Immature natural killer cell (primary cell): ENCODE data around the gene GRM4. TPM values are rescaled to one million over a fixed set of nuclear protein-coding genes. Genes with fewer than 3 reads are reported as not detected.
A peak's percentile ranks its signal among the peaks of the same experiment; 100 is the strongest.

Experiments
- DNase-seq, 3 donors: peaks; one replicate each; pipeline ENCODE4 v3.0.0; 2022; ENCODE audit warnings: mixed read lengths in 1 of 3
- H3K27ac Mint-ChIP-seq, 6 donors: one replicate each; pipeline ENCODE4 v1.8.0; 2020; ENCODE audit warnings: mixed read lengths in 6 of 6, mild to moderate bottlenecking in 5 of 6, inconsistent platforms in 4 of 6, moderate library complexity in 3 of 6
- H3K27me3 Mint-ChIP-seq, 3 donors: one replicate each; pipeline ENCODE4 v1.8.0; 2020 to 2021; ENCODE audit warnings: low read depth in 3 of 3, mild to moderate bottlenecking in 3 of 3, mixed read lengths in 3 of 3, moderate library complexity in 3 of 3, inconsistent platforms in 1 of 3
- H3K36me3 Mint-ChIP-seq, 3 donors: one replicate each; pipeline ENCODE4 v1.8.0; 2020; ENCODE audit warnings: mixed read lengths in 3 of 3, inconsistent platforms in 2 of 3, mild to moderate bottlenecking in 2 of 3
- H3K4me1 Mint-ChIP-seq, 2 donors: one replicate each; pipeline ENCODE4 v1.8.0; 2020; ENCODE audit warnings: inconsistent platforms in 2 of 2, mild to moderate bottlenecking in 2 of 2, mixed read lengths in 2 of 2, moderate library complexity in 1 of 2
- H3K4me3 Mint-ChIP-seq, 5 donors: one replicate each; pipeline ENCODE4 v1.8.0; 2020; ENCODE audit warnings: mild to moderate bottlenecking in 5 of 5, mixed read lengths in 5 of 5, inconsistent platforms in 3 of 5, moderate library complexity in 3 of 5
- H3K9me3 Mint-ChIP-seq, 6 donors: one replicate each; pipeline ENCODE4 v1.8.0; 2020; ENCODE audit warnings: mild to moderate bottlenecking in 6 of 6, mixed read lengths in 6 of 6, inconsistent platforms in 4 of 6, moderate library complexity in 3 of 6
- polyA plus RNA-seq, 3 donors: library from polyadenylated mRNA; unstranded; fragments of 300-500 nt; fragmentation: Illumina TruSeq; gene quantifications; one replicate each; pipeline ENCODE4 v1.2.3, GENCODE V29; 2021

GRM4 gene
- polyA plus RNA-seq, 3 donors from 2014 or later: not detected

DNA sequence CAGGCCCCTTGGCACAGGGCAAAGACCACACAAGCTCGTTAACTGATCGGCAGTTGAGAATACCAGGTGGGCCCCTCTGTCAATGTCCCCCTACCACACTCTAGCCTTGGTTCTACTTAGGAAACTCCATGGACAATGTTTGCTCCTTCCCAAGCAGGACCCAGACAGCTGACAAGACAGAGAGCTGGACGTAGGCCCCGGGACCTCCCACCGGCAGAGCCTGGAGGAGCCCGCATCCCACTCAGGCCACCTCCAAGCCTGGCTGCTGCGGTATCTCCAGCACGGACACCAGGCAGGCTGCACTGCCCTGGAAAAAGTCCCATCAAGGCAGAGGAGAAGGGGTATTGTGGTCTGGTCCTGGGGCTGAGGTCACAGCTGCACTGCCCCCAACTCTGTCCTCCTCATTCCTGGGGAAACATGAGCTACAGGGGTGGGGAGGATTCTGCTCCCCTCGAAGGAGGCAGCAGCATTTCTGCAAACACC lies 6.2 kb upstream of the GRM4 start:
- H3K4me3 Mint-ChIP-seq: no peak overlapping the region
- no peaks in the 10 kb centered on the region for H3K36me3 Mint-ChIP-seq
- peaks cover 4 to 5% of the 10 kb centered on the region in 2 donors for H3K4me1 Mint-ChIP-seq
- no peaks in the 10 kb centered on the region for H3K9me3 Mint-ChIP-seq
- DNase-seq: no peak
- no peak overlapping the region for H3K27ac Mint-ChIP-seq
- peaks cover 12 to 32% (median 22%) of the 10 kb centered on the region in 3 donors for H3K27me3 Mint-ChIP-seq

DNA sequence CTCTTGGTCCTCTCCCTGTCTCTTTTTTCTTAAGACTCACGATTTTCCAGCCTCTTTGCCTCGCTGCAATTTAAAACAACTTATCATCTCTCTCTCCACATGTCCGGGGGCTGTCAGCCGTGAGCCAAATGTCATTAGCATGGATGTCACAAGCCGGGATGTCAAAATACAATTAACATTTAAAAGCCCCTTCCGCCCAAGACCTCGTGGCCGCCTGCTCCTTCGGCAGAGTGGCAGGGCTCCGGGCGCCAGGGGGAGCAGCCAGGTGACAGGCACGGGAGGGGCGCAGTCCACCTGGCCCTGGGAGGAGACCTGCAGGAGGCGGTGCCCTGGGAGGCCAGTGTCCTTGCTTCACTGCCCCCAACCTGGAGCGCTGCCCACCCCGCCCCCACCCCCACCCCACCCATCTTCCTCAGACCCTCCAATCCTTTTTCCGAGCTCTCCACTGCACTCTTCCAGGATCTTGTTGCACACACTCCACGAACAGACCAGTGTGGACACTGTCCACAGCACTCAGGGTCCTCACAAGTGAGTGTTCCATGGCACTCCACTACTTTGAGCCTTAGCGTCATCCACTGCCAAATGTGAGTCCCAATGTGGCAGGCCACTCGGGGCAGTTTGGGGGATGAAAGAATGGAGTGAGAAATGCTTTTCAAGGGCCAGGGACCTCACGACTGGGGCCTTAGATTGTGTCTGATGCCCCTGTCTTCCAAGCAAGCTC lies 5.6 kb upstream of the GRM4 start:
- no peaks in the 10 kb centered on the region for H3K36me3 Mint-ChIP-seq
- no peak overlapping the region for H3K4me3 Mint-ChIP-seq
- no peak for DNase-seq
- no peaks in the 10 kb centered on the region for H3K9me3 Mint-ChIP-seq
- H3K27ac Mint-ChIP-seq: no peak overlapping the region
- H3K4me1 Mint-ChIP-seq: peaks cover 5 to 6% of the 10 kb centered on the region in 2 donors
- peaks cover 6 to 29% (median 22%) of the 10 kb centered on the region in 3 donors for H3K27me3 Mint-ChIP-seq

DNA sequence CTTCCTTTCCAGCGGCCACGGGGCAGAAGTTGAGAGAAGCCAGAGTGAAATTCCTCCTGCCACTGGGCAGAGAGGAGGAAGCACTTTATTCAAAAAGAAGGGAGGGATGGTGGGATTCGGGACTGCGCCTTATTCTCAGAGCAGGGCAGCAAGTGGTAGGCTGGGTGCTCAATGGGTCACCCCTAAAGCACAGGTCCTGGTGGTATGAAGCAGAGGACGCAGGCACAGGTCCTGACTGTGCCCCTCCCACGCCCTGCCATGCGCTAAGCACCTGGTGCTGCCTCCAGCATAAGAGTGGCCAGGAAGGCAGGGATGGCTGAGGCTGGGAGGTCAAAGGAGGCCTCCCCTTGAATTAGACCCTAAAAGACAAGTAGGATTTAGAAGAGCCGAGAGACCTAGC lies 4.9 kb upstream of the GRM4 start:
- Mint-ChIP-seq H3K36me3 (no peaks in the 10 kb centered on the region), H3K27me3 (peaks cover 12 to 29% (median 22%) of the 10 kb centered on the region in 3 donors), H3K9me3 (no peaks in the 10 kb centered on the region), H3K4me1 (peaks cover 5 to 11% of the 10 kb centered on the region in 2 donors), H3K27ac (no peak overlapping the region), H3K4me3 (no peak overlapping the region)
- DNase-seq: no peak

DNA sequence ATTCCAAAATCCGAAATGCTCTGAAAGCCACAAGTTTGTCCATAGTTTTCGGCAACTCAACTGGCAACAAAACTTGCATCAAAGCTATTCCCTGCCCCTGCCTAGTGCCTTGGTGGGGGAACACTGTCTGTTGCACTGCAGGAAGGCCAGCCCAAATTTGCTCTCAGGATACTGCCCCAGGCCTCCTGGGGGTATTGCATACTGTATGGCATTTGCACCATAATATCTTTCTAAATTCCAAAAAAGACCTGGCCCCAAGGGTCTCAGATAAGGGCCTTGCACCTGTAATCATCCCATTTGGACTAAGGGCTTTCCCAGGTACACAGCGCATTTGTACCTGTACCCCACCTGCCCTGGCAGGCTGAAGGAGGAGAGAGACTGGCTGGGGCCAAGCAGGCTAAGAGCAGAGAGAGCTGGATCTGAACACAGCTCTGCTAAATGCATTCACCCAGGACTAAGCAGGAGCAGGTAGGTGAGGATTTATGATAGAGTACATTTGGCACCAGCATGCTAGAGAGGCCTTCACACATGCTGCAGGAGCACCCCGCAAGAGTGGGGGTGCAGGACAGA lies 4.0 kb upstream of the GRM4 start:
- no peak overlapping the region for H3K4me3 Mint-ChIP-seq
- peaks cover 5 to 11% of the 10 kb centered on the region in 2 donors for H3K4me1 Mint-ChIP-seq
- H3K27me3 Mint-ChIP-seq: peaks cover 12 to 31% (median 22%) of the 10 kb centered on the region in 3 donors
- DNase-seq: no peak
- no peaks in the 10 kb centered on the region for H3K36me3 Mint-ChIP-seq
- no peak overlapping the region for H3K27ac Mint-ChIP-seq
- H3K9me3 Mint-ChIP-seq: no peaks in the 10 kb centered on the region

GRCh38 chr6:34149452-34149810 lies 3.5 kb upstream of the GRM4 start:
- H3K27ac Mint-ChIP-seq: no peak overlapping the region
- H3K4me3 Mint-ChIP-seq: no peak overlapping the region
- peaks cover 3 to 10% of the 10 kb centered on the region in 2 donors for H3K4me1 Mint-ChIP-seq
- peaks cover 12 to 31% (median 21%) of the 10 kb centered on the region in 3 donors for H3K27me3 Mint-ChIP-seq
- DNase-seq: no peak
- no peaks in the 10 kb centered on the region for H3K36me3 Mint-ChIP-seq
- no peaks in the 10 kb centered on the region for H3K9me3 Mint-ChIP-seq

DNA sequence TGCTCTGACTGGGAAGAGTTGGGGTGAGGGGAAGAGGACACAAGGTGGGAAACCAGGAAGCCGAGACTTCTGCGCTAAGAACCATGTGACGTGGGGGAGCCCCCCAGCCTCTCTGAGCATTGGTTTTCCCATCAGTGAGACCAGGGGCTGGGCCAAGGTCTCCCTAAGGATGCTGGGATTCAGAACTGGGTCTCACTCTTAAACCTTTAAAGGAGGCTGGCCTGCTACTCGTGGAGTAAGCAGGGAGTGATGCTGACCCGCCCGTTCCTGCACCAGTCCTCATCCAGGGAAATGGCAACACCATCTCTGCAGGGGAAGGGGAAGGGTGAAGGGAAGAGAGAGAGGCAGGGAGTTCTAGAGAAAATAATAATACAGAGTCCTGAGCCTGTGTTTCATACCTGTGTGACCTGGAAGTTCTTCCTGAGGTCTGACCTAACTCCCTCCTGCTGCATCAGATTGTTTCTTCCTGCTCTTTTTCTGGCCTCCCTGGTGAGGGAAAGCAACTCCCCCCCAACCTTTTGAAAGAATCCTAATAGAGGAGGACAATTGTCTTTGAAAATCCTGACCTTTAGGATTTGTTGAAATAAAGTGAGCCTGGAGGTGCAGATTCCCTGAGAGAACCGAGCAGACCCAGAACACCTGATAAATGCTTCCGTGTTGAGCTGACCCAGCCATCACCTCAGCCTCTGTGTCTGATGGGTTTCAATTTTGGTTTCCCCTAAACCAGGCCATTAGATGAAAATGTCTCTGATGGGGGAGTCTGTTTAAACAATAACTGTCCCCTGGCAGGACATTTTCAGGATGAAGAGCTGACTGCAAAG lies 3.0 kb upstream of the GRM4 start:
- Mint-ChIP-seq H3K4me3 (no peak overlapping the region), H3K4me1 (peaks cover 0 to 7% of the 10 kb centered on the region in 2 donors)

DNA sequence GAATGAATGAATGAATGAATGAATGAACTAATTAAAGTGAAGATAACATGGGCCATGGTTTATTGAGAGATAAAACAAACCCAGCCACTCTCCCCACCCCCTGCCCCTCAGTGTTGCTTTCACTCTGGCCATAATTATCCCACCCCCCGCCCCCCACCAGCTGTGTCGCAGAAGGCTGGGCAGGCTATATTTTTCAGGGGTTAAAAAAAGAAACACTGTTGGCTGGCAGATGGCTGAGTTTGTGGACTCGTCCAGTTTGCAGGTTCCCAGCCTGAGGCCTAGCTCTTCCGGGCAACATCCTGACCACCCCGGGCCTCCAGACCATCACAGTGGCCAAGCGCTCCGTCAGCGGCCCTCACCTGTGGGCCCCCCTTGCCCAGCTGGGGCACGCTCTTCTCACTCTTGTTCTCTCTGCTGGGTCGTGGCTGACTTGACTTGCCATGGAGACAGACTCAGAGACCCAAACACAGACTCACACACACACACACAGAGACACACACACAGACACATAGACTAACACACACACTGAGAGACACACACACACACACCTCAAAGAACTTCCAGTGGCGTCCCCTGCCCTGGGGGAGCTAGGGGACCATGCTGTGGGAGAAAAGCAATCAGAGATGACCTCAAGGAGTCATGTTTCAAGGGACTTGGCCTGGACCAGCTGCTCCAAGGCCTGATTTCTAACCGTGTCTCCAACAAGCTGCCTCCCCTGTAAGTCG lies 2.2 kb upstream of the GRM4 start:
- Mint-ChIP-seq H3K27ac (no peak overlapping the region), H3K4me1 (peaks cover 0 to 12% of the 10 kb centered on the region in 2 donors), H3K4me3 (no peak overlapping the region), H3K9me3 (no peaks in the 10 kb centered on the region), H3K27me3 (peaks cover 12 to 29% (median 15%) of the 10 kb centered on the region in 3 donors), H3K36me3 (no peaks in the 10 kb centered on the region)
- DNase-seq: no peak

More for the DNA sequence above, 3.0 kb upstream of the GRM4 start:
- Mint-ChIP-seq H3K9me3 (no peaks in the 10 kb centered on the region), H3K27me3 (peaks cover 12 to 26% (median 17%) of the 10 kb centered on the region in 3 donors), H3K27ac (no peak overlapping the region), H3K36me3 (no peaks in the 10 kb centered on the region)
- DNase-seq: no peak

- H3K36me3 Mint-ChIP-seq: no peaks in the 10 kb centered on the region
- H3K27ac Mint-ChIP-seq: no peak overlapping the region
- no peak for DNase-seq
- H3K27me3 Mint-ChIP-seq: peaks cover 13 to 24% (median 15%) of the 10 kb centered on the region in 3 donors
- peak overlapping the region in 4 of 5 donors; percentile 2 to 64 (median 53) for H3K4me3 Mint-ChIP-seq
- peaks cover 0 to 15% of the 10 kb centered on the region in 2 donors for H3K4me1 Mint-ChIP-seq
- no peaks in the 10 kb centered on the region for H3K9me3 Mint-ChIP-seq
These were observed 1.1 kb upstream of the GRM4 start for GRCh38 chr6:34146801-34147592.

DNA sequence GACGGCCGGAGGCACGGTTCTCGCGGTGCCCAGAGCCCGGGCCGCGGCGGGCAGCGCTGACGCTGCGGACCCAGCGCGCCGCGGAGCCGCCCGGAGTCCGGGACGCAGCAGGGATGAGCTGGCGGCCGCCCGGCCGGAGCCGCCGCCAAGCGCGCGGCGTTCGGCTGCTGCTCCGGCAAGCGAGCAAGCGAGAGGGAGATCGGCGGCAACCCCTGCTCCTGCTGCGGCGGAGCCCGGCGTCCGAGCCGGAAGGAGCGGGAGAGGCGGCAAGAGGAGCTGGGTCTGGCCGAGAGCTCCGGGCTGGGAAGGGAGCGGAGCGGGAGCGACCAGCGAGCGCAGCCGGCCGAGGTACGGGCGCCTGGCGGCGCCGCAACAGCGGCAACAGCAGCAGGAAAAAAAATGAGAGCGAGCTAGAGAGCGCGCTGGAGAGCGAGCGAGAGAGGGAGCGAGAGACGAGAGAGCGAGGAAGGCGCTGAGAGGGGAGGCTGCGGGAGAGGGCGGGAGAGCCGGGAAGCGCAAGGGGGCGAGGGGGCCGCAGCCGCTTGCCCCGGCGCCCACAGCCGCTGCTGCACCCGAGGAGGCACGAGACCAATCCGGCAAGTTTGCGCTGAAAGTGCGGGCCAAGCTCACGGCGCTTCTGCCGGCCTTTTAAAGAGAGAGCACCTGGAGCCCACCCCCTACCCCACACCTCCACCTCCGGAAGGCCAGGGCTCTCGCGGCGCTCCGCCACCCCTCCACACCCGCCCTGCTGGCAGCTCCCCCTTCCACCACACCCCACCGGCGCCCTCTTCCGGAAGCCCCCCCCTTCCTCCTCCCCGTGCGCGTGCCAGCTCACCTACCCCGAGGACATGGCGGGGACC lies 496 bp downstream of the GRM4 start:
- Mint-ChIP-seq H3K27ac (no peak overlapping the region), H3K4me1 (peaks cover 0 to 15% of the 10 kb centered on the region in 2 donors), H3K9me3 (no peaks in the 10 kb centered on the region), H3K27me3 (peaks cover 13 to 19% (median 18%) of the 10 kb centered on the region in 3 donors), H3K4me3 (peak overlapping the region in 4 of 5 donors; percentile 40 to 62 (median 59)), H3K36me3 (no peaks in the 10 kb centered on the region)
- peak in 1 of 3 donors; percentile 8 for DNase-seq

GRCh38 chr6:34144581-34145160 lies 1.2 kb downstream of the GRM4 start:
- Mint-ChIP-seq H3K27ac (no peak overlapping the region), H3K9me3 (no peaks in the 10 kb centered on the region), H3K4me1 (peaks cover 0 to 15% of the 10 kb centered on the region in 2 donors), H3K27me3 (peaks cover 13 to 25% (median 15%) of the 10 kb centered on the region in 3 donors), H3K4me3 (no peak overlapping the region), H3K36me3 (no peaks in the 10 kb centered on the region)
- DNase-seq: no peak

GRCh38 chr6:34143884-34144580 lies 1.9 kb downstream of the GRM4 start:
- H3K4me1 Mint-ChIP-seq: peaks cover 0 to 15% of the 10 kb centered on the region in 2 donors
- no peak overlapping the region for H3K27ac Mint-ChIP-seq
- H3K4me3 Mint-ChIP-seq: peak overlapping the region in 3 of 5 donors; percentile 33 to 55 (median 42)
- peaks cover 13 to 26% (median 15%) of the 10 kb centered on the region in 3 donors for H3K27me3 Mint-ChIP-seq
- no peaks in the 10 kb centered on the region for H3K9me3 Mint-ChIP-seq
- no peaks in the 10 kb centered on the region for H3K36me3 Mint-ChIP-seq
- no peak for DNase-seq
